ENCODE results near the gene NEK4.
A peak's percentile ranks its signal among the peaks of the same experiment; 100 is the strongest.

DNA sequence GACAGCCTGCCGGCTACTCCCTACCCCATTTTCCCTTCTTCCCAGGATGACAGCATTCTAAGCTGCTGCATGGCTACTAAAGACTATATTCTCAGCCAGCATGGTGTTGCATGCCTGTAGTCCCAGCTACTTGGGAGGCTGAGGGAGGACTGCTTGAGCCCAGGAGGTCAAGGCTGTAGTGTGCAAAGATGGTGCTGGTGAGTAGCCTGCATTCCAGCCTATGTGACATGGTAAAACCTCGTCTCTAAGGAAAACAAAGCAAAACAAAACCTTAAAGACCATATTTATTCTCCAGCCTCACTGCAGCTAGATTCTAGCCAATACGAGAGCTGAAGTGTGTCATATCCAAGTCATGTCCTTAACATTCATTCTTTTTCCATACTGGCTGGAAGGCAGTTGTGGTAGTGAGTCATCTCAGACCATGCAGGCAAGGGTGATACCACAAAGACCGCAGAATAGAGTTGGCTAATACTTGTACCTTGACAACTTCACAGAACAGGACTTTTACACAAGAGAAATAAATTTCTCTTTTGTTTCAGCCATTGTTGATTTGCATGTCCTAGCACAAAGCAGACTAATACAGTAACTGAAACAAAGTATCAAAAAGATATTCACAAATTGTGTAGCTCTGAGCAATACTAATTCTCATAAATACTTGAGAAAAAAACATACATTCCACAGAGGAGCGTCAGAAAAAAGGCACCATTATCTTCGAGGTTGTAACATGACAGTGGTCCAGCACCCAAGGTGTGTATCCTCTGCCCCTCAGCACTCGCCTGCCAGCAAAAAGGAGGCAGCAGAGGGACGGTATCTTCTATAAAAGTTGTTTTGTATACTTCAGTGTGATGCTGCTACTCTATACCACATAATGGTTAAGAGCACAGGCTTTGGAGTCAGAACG, 99.9 kb downstream of the NEK4 start:
- TF ChIP-seq, protein P1, sequence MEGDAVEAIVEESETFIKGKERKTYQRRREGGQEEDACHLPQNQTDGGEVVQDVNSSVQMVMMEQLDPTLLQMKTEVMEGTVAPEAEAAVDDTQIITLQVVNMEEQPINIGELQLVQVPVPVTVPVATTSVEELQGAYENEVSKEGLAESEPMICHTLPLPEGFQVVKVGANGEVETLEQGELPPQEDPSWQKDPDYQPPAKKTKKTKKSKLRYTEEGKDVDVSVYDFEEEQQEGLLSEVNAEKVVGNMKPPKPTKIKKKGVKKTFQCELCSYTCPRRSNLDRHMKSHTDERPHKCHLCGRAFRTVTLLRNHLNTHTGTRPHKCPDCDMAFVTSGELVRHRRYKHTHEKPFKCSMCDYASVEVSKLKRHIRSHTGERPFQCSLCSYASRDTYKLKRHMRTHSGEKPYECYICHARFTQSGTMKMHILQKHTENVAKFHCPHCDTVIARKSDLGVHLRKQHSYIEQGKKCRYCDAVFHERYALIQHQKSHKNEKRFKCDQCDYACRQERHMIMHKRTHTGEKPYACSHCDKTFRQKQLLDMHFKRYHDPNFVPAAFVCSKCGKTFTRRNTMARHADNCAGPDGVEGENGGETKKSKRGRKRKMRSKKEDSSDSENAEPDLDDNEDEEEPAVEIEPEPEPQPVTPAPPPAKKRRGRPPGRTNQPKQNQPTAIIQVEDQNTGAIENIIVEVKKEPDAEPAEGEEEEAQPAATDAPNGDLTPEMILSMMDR (IDR thresholded peaks at IDR 0.05 in 8 of 11, conservative IDR thresholded peaks at IDR 0.05 in 3 of 11) = no peak
- TF ChIP-seq POLR2A (IDR thresholded peaks at IDR 0.05) (no peak), POLR2AphosphoS5 (IDR thresholded peaks at IDR 0.05) (peak in 2 of 3 donors; percentile 31 to 48)
